Osteoblast (primary cell): ENCODE measurements around the gene ADAM12. TPM values are rescaled to one million over a fixed set of nuclear protein-coding genes. Genes with fewer than 3 reads are reported as not detected.
"Not testable (repeated sequence)": the region's sequence is repeated elsewhere in the genome, so short reads cannot be mapped to it uniquely, and the experiment has no call there.

Experiments used
- DNase-seq: peaks from one replicate; pipeline ENCODE4 v3.0.0; 2011; ENCODE audit warnings: low spot score, mixed read lengths; ENCODE audit not compliant: insufficient read length; ENCODE audit errors: missing footprints
- H2AFZ ChIP-seq: 2 replicates; pipeline ENCODE4 v1.6.0; 2011; ENCODE audit warnings: mild to moderate bottlenecking, low read length
- H3K27ac ChIP-seq: 2 replicates; pipeline ENCODE4 v1.5.1; 2011; ENCODE audit warnings: mild to moderate bottlenecking, low read depth, low read length, moderate library complexity
- H3K27me3 ChIP-seq: 2 replicates; pipeline ENCODE4 v1.6.0; 2012; ENCODE audit warnings: mild to moderate bottlenecking, control low read depth, inconsistent platforms, low read length, moderate library complexity; ENCODE audit not compliant: insufficient read depth
- H3K36me3 ChIP-seq: 2 replicates; pipeline ENCODE4 v1.5.1; 2011; ENCODE audit warnings: mild to moderate bottlenecking, low read length, control low read depth, moderate library complexity; ENCODE audit not compliant: insufficient read depth
- H3K4me1 ChIP-seq: 2 replicates; pipeline ENCODE4 v1.5.1; 2011; ENCODE audit warnings: mild to moderate bottlenecking, low read length, control low read depth, moderate library complexity; ENCODE audit not compliant: insufficient read depth
- H3K4me2 ChIP-seq: 2 replicates; pipeline ENCODE4 v1.6.0; 2011; ENCODE audit warnings: mild to moderate bottlenecking, low read length; ENCODE audit not compliant: insufficient read depth
- H3K4me3 ChIP-seq: fragments of 200-600 bp; sonication (generic); 3 replicates; pipeline ENCODE4 v1.5.1; 2012; ENCODE audit warnings: mild to moderate bottlenecking, low read length, inconsistent platforms; ENCODE audit not compliant: insufficient read depth
- H3K79me2 ChIP-seq: 2 replicates; pipeline ENCODE4 v1.6.0; 2012; ENCODE audit warnings: mild to moderate bottlenecking, low read length, control low read depth, inconsistent platforms; ENCODE audit not compliant: insufficient read depth
- H3K9me3 ChIP-seq: 2 replicates; pipeline ENCODE4 v1.5.1; 2011; ENCODE audit warnings: low read depth, low read length, control low read depth
- H4K20me1 ChIP-seq: 2 replicates; pipeline ENCODE4 v1.6.0; 2012; ENCODE audit warnings: mild to moderate bottlenecking, low read length, control low read depth; ENCODE audit not compliant: insufficient read depth
- CTCF ChIP-seq: IDR thresholded peaks from 2 replicates; pipeline ENCODE4 v1.5.1; 2011; ENCODE audit warnings: mild to moderate bottlenecking, low read depth, low read length, moderate library complexity; ENCODE audit errors: extremely low read depth
- total RNA-seq: library from RNA; depleted of rRNA; stranded (reverse); fragments of >200 nt; gene quantifications from 2 replicates; pipeline ENCODE4 v1.2.3, GENCODE V29; 2012

Gene ADAM12
- total RNA-seq, 1 donor = 345 TPM

- H3K4me3 ChIP-seq = peak overlapping the region; percentile 91
- no peaks in the 10 kb centered on the region for H3K9me3 ChIP-seq
- H2AFZ ChIP-seq = peak overlapping the region; percentile 63
- peaks cover 48% of the 10 kb centered on the region for H3K4me1 ChIP-seq
- H3K4me2 ChIP-seq = peak overlapping the region; percentile 91
- peaks cover 52% of the 10 kb centered on the region for H3K79me2 ChIP-seq
- DNase-seq = peak; percentile 92
- peaks cover 18% of the 10 kb centered on the region for H3K36me3 ChIP-seq
- H4K20me1 ChIP-seq = no peaks in the 10 kb centered on the region
- peak; percentile 87 for TF ChIP-seq CTCF
- peak overlapping the region; percentile 98 for H3K27ac ChIP-seq
- no peaks in the 10 kb centered on the region for H3K27me3 ChIP-seq
Measured at GRCh38 chr10:126387041-126387921, 996 bp downstream of the ADAM12 start.

- TF ChIP-seq CTCF = no peak
- H3K9me3 ChIP-seq = no peaks in the 10 kb centered on the region
- H3K4me1 ChIP-seq = peaks cover 43% of the 10 kb centered on the region
- DNase-seq = peak; percentile 85
- no peaks in the 10 kb centered on the region for H3K27me3 ChIP-seq
- peak overlapping the region; percentile 98 for H3K27ac ChIP-seq
- H3K4me2 ChIP-seq = peak overlapping the region; percentile 91
- H4K20me1 ChIP-seq = peaks cover 5% of the 10 kb centered on the region
- peaks cover 80% of the 10 kb centered on the region for H3K79me2 ChIP-seq
- H2AFZ ChIP-seq = no peak overlapping the region
- H3K36me3 ChIP-seq = peaks cover 30% of the 10 kb centered on the region
- peak overlapping the region; percentile 91 for H3K4me3 ChIP-seq
Measured at GRCh38 chr10:126384269-126384873, 3.9 kb downstream of the ADAM12 start.

GRCh38 chr10:126380352-126381076 is 7.8 kb downstream of the ADAM12 start:
- Histone ChIP-seq H3K27me3 (no peaks in the 10 kb centered on the region), H2AFZ (no peak overlapping the region), H3K4me2 (no peak overlapping the region), H3K27ac (peak overlapping the region; percentile 7), H3K4me1 (peaks cover 38% of the 10 kb centered on the region), H3K79me2 (peaks cover 99% of the 10 kb centered on the region), H3K9me3 (no peaks in the 10 kb centered on the region), H4K20me1 (peaks cover 5% of the 10 kb centered on the region), H3K4me3 (no peak overlapping the region), H3K36me3 (peaks cover 35% of the 10 kb centered on the region)
- DNase-seq = no peak
- TF ChIP-seq CTCF = no peak

GRCh38 chr10:126379166-126379565 is 9.1 kb downstream of the ADAM12 start:
- not testable (repeated sequence) for H3K4me2 ChIP-seq, H3K9me3 ChIP-seq, H3K27me3 ChIP-seq, H3K4me3 ChIP-seq, H2AFZ ChIP-seq, H4K20me1 ChIP-seq, H3K27ac ChIP-seq, DNase-seq
- Histone ChIP-seq H3K4me1 (peaks cover 24% of the 10 kb centered on the region), H3K36me3 (peaks cover 29% of the 10 kb centered on the region), H3K79me2 (peaks cover 97% of the 10 kb centered on the region)
